ENCODE measurements around the gene ACTA2. TPM values are rescaled to one million over a fixed set of nuclear protein-coding genes. Genes with fewer than 3 reads are reported as not detected.

Gene ACTA2
- total RNA-seq, 1 donor from 2014 or later, result 2.4 TPM

DNA sequence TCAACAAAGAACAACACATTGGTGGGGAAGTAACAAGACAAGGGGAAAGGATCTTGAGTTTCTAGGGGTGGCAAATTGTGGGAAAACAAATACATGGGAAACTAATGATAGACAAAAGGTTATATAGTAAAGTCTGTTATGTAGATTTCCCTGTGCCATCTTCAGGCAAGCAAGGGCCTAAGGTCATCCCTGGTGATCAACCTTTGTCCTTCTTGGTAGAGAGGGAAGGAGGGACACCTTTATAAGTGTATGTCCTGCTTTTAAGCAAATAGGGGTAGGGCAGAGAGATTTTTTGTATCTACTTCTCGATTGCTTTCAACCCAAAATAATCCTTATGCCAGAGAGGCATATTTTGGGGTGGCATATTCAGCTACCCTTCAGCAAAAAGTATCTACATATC, 11.8 kb upstream of the ACTA2 start:
- DNase-seq, result no peak
- POLR2A ChIA-PET, result no interaction called here
- Mint-ChIP-seq H3K36me3 (ENCODE audit: low read depth) (no peaks in the 10 kb centered on the region), H3K27me3 (no peaks in the 10 kb centered on the region), H3K4me3 (no peak overlapping the region), H3K9me3 (no peaks in the 10 kb centered on the region), H3K27ac (no peak overlapping the region), H3K4me1 (no peaks in the 10 kb centered on the region)
- CTCF ChIA-PET, result no interaction called here
- TF ChIP-seq, protein P1, sequence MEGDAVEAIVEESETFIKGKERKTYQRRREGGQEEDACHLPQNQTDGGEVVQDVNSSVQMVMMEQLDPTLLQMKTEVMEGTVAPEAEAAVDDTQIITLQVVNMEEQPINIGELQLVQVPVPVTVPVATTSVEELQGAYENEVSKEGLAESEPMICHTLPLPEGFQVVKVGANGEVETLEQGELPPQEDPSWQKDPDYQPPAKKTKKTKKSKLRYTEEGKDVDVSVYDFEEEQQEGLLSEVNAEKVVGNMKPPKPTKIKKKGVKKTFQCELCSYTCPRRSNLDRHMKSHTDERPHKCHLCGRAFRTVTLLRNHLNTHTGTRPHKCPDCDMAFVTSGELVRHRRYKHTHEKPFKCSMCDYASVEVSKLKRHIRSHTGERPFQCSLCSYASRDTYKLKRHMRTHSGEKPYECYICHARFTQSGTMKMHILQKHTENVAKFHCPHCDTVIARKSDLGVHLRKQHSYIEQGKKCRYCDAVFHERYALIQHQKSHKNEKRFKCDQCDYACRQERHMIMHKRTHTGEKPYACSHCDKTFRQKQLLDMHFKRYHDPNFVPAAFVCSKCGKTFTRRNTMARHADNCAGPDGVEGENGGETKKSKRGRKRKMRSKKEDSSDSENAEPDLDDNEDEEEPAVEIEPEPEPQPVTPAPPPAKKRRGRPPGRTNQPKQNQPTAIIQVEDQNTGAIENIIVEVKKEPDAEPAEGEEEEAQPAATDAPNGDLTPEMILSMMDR (IDR thresholded peaks at IDR 0.05), result no peak
- intact Hi-C loops (cut with micrococcal nuclease), result no loop called here
- ATAC-seq (ENCODE audit: low read depth), result no peak

GRCh38 chr10:88963318-88963717, 10.7 kb upstream of the ACTA2 start:
- TF ChIP-seq, protein P1 (IDR thresholded peaks at IDR 0.05), result no peak
- Mint-ChIP-seq H3K4me1 (no peaks in the 10 kb centered on the region), H3K27ac (no peak overlapping the region), H3K4me3 (no peak overlapping the region), H3K9me3 (no peaks in the 10 kb centered on the region), H3K36me3 (ENCODE audit: low read depth) (no peaks in the 10 kb centered on the region), H3K27me3 (no peaks in the 10 kb centered on the region)
- ChIA-PET POLR2A (no interaction called here), CTCF (no interaction called here)
- DNase-seq, result no peak
- intact Hi-C loops (cut with micrococcal nuclease), result no loop called here
- ATAC-seq (ENCODE audit: low read depth), result no peak

- TF ChIP-seq, protein P1 (IDR thresholded peaks at IDR 0.05), result no peak
- DNase-seq (no peak), ATAC-seq (ENCODE audit: low read depth) (no peak)
- H3K27me3 Mint-ChIP-seq, result no peaks in the 10 kb centered on the region
- POLR2A ChIA-PET, result interaction anchor here (1.0 kb wide), 1 partner anchor 28 kb away, joined by 3 read pairs; the partner anchor contains the start of gene FAS
- H3K4me1 Mint-ChIP-seq, result no peaks in the 10 kb centered on the region
- H3K9me3 Mint-ChIP-seq, result no peaks in the 10 kb centered on the region
- H3K27ac Mint-ChIP-seq, result no peak overlapping the region
- no peaks in the 10 kb centered on the region for H3K36me3 Mint-ChIP-seq (ENCODE audit: low read depth)
- no peak overlapping the region for H3K4me3 Mint-ChIP-seq
- CTCF ChIA-PET, result no interaction called here
- intact Hi-C loops (cut with micrococcal nuclease), result no loop called here
Measured at GRCh38 chr10:88962336-88962735, 9.8 kb upstream of the ACTA2 start.

DNA sequence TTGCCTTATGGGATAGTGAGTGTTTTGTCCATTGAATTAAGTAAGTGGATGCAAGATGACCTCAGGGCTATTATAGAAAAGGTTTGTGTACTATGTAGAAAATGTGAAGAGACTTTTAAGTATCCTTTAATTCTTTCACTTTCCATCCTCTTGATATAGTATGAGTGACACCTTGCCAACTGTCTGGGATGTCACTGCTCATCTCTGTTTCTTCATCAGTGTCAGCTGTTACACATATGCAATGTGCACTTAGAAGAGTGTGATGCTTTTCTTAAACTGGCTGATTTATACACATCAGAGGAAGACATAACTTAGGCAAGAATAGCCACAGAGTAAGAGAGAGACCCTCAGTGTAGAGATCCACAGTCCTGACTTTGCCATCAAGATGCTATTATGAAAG, 8.7 kb upstream of the ACTA2 start:
- Mint-ChIP-seq H3K4me3 (no peak overlapping the region), H3K36me3 (ENCODE audit: low read depth) (no peaks in the 10 kb centered on the region), H3K9me3 (no peaks in the 10 kb centered on the region), H3K27me3 (no peaks in the 10 kb centered on the region), H3K27ac (no peak overlapping the region), H3K4me1 (no peaks in the 10 kb centered on the region)
- DNase-seq, result no peak
- intact Hi-C loops (cut with micrococcal nuclease), result no loop called here
- no peak for ATAC-seq (ENCODE audit: low read depth)
- ChIA-PET CTCF (no interaction called here), POLR2A (no interaction called here)
- TF ChIP-seq, protein P1 (IDR thresholded peaks at IDR 0.05), result no peak

GRCh38 chr10:88960802-88961201, 8.2 kb upstream of the ACTA2 start:
- ChIA-PET CTCF (no interaction called here), POLR2A (interaction anchor here (0.5 kb wide), 1 partner anchor 18 kb away, joined by 5 read pairs; no protein-coding TSS in a partner anchor)
- DNase-seq, result no peak
- Mint-ChIP-seq H3K4me1 (no peaks in the 10 kb centered on the region), H3K4me3 (no peak overlapping the region), H3K9me3 (no peaks in the 10 kb centered on the region), H3K36me3 (ENCODE audit: low read depth) (no peaks in the 10 kb centered on the region), H3K27me3 (no peaks in the 10 kb centered on the region), H3K27ac (no peak overlapping the region)
- no peak for ATAC-seq (ENCODE audit: low read depth)
- TF ChIP-seq, protein P1 (IDR thresholded peaks at IDR 0.05), result no peak
- intact Hi-C loops (cut with micrococcal nuclease), result no loop called here

Data from activated B cell treated with CpG ODN at 0.5 μM for 24 hours (primary cell).